Breast epithelium (tissue), 4 donors: ENCODE results near the gene COL28A1. TPM values are rescaled to one million over a fixed set of nuclear protein-coding genes. Genes with fewer than 3 reads are reported as not detected.

Experiments
- DNase-seq, 2 donors: peaks; one replicate each; pipeline ENCODE4 v3.0.0-alpha.2; 2019; ENCODE audit warnings: low spot score in 2 of 2
- H3K27ac ChIP-seq, 2 donors: fragments of 200-600 bp; sonication (generic) in 1 of 2; one replicate each; pipeline ENCODE4 v1.5.1; 2016 to 2019; ENCODE audit warnings: mild to moderate bottlenecking in 1 of 2
- H3K27me3 ChIP-seq, 2 donors: fragments of 200-600 bp; sonication (generic) in 1 of 2; one replicate each; pipeline versions ENCODE4 v1.5.1 to v1.6.0; 2017 to 2019; ENCODE audit warnings: control low read depth in 1 of 2, mild to moderate bottlenecking in 1 of 2
- H3K36me3 ChIP-seq: fragments of 200-600 bp; one replicate; pipeline ENCODE4 v1.5.1; 2019
- H3K4me1 ChIP-seq, 2 donors: fragments of 200-600 bp; sonication (generic); one replicate each; pipeline ENCODE4 v1.5.1; 2016 to 2019; ENCODE audit warnings: control low read depth in 1 of 2
- H3K4me3 ChIP-seq, 3 donors: fragments of 200-600 bp; sonication (generic); 1 replicate in 2 of 3; 2 replicates in 1 of 3; pipeline ENCODE4 v1.5.1; 2016 to 2019; ENCODE audit warnings: mild to moderate bottlenecking in 3 of 3, moderate library complexity in 2 of 3
- H3K9me3 ChIP-seq, 2 donors: fragments of 200-600 bp; sonication (generic) in 1 of 2; one replicate each; pipeline ENCODE4 v1.5.1; 2016 to 2019; ENCODE audit warnings: control low read depth in 1 of 2
- CTCF ChIP-seq, 3 donors: fragments of 450-650 bp; IDR thresholded peaks; one replicate each; pipeline ENCODE4 v1.5.1; 2016 to 2017; ENCODE audit warnings: antibody characterized with exemption in 3 of 3, mild to moderate bottlenecking in 3 of 3, moderate library complexity in 3 of 3
- POLR2A ChIP-seq: fragments of 450-650 bp; IDR thresholded peaks from one replicate; pipeline ENCODE4 v1.6.1; 2016; ENCODE audit warnings: antibody characterized with exemption, mild to moderate bottlenecking, moderate library complexity
- POLR2AphosphoS5 ChIP-seq, 3 donors: sonication (generic); formaldehyde crosslinking; IDR thresholded peaks; one replicate each; pipeline ENCODE4 v1.6.1; 2017; ENCODE audit warnings: antibody characterized with exemption in 3 of 3
- intact Hi-C: fragments of 100-400 bp; cut with DNase I; formaldehyde crosslinking; loops from one replicate; pipeline ENCODE4 v1.15.1; 2023; ENCODE audit warnings: low total_unique reads
- total RNA-seq, 3 donors: library from RNA; depleted of rRNA; stranded (reverse); fragments of >200 nt; gene quantifications; one replicate each; pipeline ENCODE4 v1.1.0, GENCODE V29; 2016

The COL28A1 gene
- total RNA-seq, 3 donors from 2014 or later = 1.1 to 5.7 (median 4.9) TPM

- Histone ChIP-seq H3K9me3 (no peaks in the 10 kb centered on the region), H3K27me3 (no peaks in the 10 kb centered on the region), H3K4me3 (no peak overlapping the region), H3K4me1 (no peaks in the 10 kb centered on the region), H3K36me3 (peaks cover 4% of the 10 kb centered on the region), H3K27ac (no peak overlapping the region)
- no peak for DNase-seq
- intact Hi-C loops = no loop called here
- TF ChIP-seq CTCF (IDR thresholded peaks at IDR 0.05) (no peak), POLR2AphosphoS5 (IDR thresholded peaks at IDR 0.05) (no peak), POLR2A (no peak)
These were observed 224.7 kb downstream of the COL28A1 start for GRCh38 chr7:7311001-7311400.

GRCh38 chr7:7309203-7309602 lies 226.5 kb downstream of the COL28A1 start:
- no peak for TF ChIP-seq CTCF (IDR thresholded peaks at IDR 0.05)
- no peak for TF ChIP-seq POLR2A
- no peak for TF ChIP-seq POLR2AphosphoS5 (IDR thresholded peaks at IDR 0.05)
- DNase-seq = no peak
- no peaks in the 10 kb centered on the region for H3K27me3 ChIP-seq
- no peak overlapping the region for H3K27ac ChIP-seq
- H3K9me3 ChIP-seq = no peaks in the 10 kb centered on the region
- H3K4me1 ChIP-seq = no peaks in the 10 kb centered on the region
- H3K4me3 ChIP-seq = no peak overlapping the region
- intact Hi-C loops = no loop called here
- peaks cover 4% of the 10 kb centered on the region for H3K36me3 ChIP-seq

Other genes with a start within 250 kb of the COL28A1 start
- gene MIOS, start 31.0 kb upstream of the COL28A1 start, total RNA-seq = 10 to 100 TPM; 35.0 to 59.9 (median 56.7) TPM
- gene UMAD1, start 104.9 kb upstream of the COL28A1 start, total RNA-seq = 10 to 100 TPM; 13.6 to 25.6 (median 17.7) TPM
- 10 to 100 TPM; 18.7 to 24.6 (median 22.3) TPM for gene RPA3, start 182.7 kb upstream of the COL28A1 start, total RNA-seq